ENCODE results near the gene MMAB. TPM values are rescaled to one million over a fixed set of nuclear protein-coding genes. Genes with fewer than 3 reads are reported as not detected.

Gene MMAB
- total and polyA plus RNA-seq, 5 experiments from 2014 or later, result 20.6 to 39.1 (median 28.2) TPM

DNA sequence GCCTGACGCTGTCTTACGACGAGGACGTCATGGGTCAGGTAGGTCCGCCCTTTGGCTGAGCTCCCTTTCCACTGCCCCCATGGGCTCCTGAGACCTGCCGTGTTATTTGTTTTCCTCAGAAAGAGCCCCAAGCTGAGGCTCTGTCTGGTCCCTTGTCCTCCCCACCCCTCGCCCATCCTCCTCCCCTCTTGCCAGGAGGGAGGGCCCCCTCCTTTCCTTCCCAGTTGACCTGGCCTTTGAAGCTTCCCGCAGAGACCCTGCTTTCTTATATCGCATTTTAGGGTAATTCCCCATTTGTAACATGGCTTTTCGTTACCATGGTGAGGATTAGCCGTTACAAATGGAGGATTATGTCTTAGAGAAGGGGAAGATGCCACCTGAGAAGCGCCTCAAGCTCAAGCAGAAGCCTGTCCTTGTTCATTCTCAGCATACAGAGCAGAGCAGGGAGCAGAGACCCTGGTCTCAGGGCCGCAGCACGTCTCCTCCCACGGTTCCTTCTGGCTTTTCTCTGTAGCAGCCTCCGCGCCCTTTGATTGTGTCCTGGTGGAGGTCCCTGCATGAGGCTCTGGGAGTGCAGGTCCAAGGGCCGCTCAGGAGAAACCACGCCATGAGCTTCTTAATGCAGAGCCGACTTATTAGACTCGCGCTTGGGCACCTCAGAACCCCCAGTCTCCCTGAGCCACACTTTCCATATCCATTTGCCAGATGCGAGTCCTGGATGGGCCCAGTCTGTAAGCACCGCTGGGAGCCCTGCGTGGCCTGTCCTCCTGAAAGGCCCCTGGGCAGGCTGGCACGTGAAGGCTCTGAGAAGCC is 48.6 kb downstream of the MMAB start:
- ATAC-seq (no peak), DNase-seq (peak in 1 of 10 donors; percentile 46)
- Mint-ChIP-seq H3K27me3 (no peaks in the 10 kb centered on the region), H3K4me1 (no peaks in the 10 kb centered on the region), H3K4me3 (no peak overlapping the region), H3K9me3 (no peaks in the 10 kb centered on the region), H3K27ac (peak overlapping the region in 1 of 10 donors; percentile 5), H3K36me3 (peaks cover 0 to 78% (median 14%) of the 10 kb centered on the region in 3 donors)
- POLR2A ChIA-PET, result no interaction called here

DNA sequence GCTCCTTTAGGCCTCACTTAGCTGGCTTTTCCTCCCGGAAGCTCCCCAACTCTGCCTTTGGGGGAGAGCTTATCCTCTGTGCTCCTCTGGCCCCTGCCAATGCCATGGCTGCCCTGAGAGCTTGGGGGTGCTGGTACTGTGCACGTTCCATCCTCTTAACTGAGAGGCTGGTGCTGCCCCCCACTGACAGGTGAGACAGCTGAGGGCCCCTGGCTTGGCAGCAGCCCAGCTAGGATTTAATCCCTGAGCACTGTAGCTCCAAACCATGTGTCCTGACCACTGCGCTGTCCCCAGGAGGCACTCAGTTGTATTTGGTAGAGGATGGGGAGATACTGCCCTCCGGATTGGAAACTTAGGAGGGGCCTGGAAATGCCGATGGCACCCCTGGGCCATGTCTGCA is 49.8 kb downstream of the MMAB start:
- Mint-ChIP-seq H3K4me3 (no peak overlapping the region), H3K9me3 (no peaks in the 10 kb centered on the region), H3K27me3 (no peaks in the 10 kb centered on the region), H3K4me1 (peaks cover 0 to 3% (median under 1%) of the 10 kb centered on the region in 4 donors), H3K36me3 (peaks cover 0 to 77% (median 17%) of the 10 kb centered on the region in 3 donors), H3K27ac (no peak overlapping the region)
- no peak for ATAC-seq
- peak in 1 of 10 donors; percentile 30 for DNase-seq
- POLR2A ChIA-PET, result no interaction called here

DNA sequence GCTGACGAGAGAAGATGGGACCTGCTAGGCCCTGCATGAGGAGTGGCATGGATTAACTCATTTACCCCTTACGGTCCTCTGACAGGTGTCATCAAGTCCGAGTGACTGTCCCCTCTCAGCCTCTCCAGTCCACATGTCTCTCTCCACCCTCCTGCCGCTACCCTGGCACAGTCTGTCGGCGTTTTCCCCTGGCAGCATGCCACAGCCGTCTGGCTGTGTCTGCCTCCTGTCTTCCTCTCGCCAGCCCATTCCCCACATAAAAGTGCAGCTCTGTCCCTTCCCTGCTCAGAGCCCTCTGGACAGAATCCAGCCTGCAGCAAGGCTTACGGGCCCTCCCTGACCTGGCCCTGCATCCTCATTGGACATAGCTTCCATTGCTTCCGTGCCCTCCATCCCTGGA is 50.2 kb downstream of the MMAB start:
- Mint-ChIP-seq H3K36me3 (peaks cover 0 to 77% (median 21%) of the 10 kb centered on the region in 3 donors), H3K4me1 (peaks cover 0 to 3% (median 1%) of the 10 kb centered on the region in 4 donors), H3K9me3 (no peaks in the 10 kb centered on the region), H3K27me3 (no peaks in the 10 kb centered on the region), H3K4me3 (no peak overlapping the region), H3K27ac (peak overlapping the region in 1 of 10 donors; percentile 68)
- ATAC-seq (no peak), DNase-seq (peak in 1 of 10 donors; percentile 45)
- POLR2A ChIA-PET, result no interaction called here

DNA sequence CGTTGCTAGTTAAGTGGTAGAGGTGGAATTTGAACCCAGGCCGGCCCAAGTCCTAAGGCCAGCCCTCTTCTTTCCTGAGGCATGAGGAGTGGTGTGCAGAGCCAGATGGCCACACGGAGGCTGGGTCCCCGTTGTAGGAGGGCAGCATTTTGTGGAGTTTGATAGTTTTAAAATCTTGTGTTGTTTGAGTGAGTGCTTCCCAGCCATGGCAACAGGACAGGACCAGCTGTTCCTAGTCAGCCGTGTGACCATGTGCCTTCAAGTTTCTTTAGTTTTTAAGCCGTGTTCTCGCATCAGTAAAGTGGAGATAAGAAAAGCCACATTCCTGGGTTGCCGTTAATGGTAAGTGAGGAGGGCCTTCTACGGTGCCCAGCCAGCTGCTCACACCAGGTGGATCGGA is 51.5 kb downstream of the MMAB start:
- peaks cover 0 to 3% (median 1%) of the 10 kb centered on the region in 4 donors for H3K4me1 Mint-ChIP-seq
- DNase-seq, result no peak
- H3K9me3 Mint-ChIP-seq, result no peaks in the 10 kb centered on the region
- no peaks in the 10 kb centered on the region for H3K27me3 Mint-ChIP-seq
- ATAC-seq, result no peak
- H3K4me3 Mint-ChIP-seq, result no peak overlapping the region
- no peak overlapping the region for H3K27ac Mint-ChIP-seq
- POLR2A ChIA-PET, result no interaction called here
- peaks cover 2 to 81% (median 27%) of the 10 kb centered on the region in 3 donors for H3K36me3 Mint-ChIP-seq

DNA sequence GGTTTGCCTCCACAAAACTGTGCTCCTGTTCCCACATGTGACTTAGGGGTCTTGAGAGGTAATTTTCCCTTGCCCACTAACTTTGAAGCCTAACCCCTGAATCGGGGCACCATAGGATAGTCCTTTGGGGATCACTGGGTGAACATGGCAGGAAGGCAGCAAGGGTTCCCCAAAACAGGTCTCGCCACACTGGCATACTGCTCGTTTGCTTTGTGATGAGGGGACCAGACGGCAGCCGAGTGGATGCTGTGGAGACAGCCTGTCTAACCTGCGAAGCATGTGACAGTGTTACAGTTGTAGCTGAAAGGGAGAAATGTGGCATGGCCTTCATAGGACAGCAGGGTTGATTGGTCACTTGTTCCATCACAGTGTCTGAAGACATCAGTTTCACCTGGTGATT is 53.5 kb downstream of the MMAB start:
- Mint-ChIP-seq H3K36me3 (peaks cover 6 to 80% (median 30%) of the 10 kb centered on the region in 3 donors), H3K4me1 (peaks cover 0 to 3% (median 1%) of the 10 kb centered on the region in 4 donors), H3K9me3 (no peaks in the 10 kb centered on the region), H3K27me3 (no peaks in the 10 kb centered on the region), H3K4me3 (no peak overlapping the region), H3K27ac (no peak overlapping the region)
- ATAC-seq (no peak), DNase-seq (peak in 1 of 10 donors; percentile 36)
- POLR2A ChIA-PET, result no interaction called here

DNA sequence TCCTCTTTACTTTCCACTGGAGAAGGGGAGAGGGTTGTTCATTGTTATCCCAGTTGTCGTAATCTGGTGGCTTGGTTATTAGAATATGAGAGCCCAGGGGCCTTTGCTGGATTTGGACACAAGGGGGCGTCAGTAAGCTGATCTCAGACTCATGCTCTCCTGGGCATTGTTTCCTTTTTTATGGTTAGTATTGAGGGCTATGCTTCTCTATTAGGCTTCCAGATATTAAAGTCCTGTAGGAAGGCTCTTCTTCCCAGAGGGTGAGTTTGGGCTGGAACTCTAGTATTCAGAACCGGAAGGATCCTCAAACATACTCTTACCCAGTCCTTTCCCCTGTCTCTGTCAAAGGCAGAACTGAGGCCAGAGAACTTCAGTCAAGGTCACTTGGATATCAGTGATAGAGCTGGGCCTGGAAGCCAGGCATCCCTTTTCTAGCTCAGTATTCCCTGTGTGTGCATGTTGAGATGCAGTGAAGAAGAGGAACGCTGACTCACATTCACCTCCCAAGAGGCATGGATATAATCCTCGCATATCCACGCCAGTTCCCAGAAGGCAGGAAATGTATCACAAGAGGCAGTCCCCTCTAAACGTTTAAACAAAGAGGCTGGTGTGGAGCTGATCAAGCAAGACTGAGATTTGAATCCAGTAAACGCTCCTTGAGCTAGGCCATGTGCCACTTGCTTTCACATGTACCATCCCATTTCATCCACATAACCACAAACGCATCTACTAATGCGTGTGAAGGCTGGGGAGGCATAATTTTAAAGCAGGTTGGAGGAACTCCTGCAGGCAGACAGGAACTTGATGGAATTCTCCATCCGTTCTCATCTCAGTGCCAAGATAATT is 54.3 kb downstream of the MMAB start:
- H3K27me3 Mint-ChIP-seq, result no peaks in the 10 kb centered on the region
- DNase-seq (peak; percentile 17 to 73 (median 38)), ATAC-seq (peak; percentile 49 to 52)
- H3K27ac Mint-ChIP-seq, result peak overlapping the region in 2 of 10 donors; percentile 7 to 14
- H3K36me3 Mint-ChIP-seq, result peaks cover 6 to 82% (median 34%) of the 10 kb centered on the region in 3 donors
- no peaks in the 10 kb centered on the region for H3K9me3 Mint-ChIP-seq
- H3K4me1 Mint-ChIP-seq, result peaks cover 0 to 3% (median 1%) of the 10 kb centered on the region in 4 donors
- POLR2A ChIA-PET, result no interaction called here
- H3K4me3 Mint-ChIP-seq, result no peak overlapping the region

DNA sequence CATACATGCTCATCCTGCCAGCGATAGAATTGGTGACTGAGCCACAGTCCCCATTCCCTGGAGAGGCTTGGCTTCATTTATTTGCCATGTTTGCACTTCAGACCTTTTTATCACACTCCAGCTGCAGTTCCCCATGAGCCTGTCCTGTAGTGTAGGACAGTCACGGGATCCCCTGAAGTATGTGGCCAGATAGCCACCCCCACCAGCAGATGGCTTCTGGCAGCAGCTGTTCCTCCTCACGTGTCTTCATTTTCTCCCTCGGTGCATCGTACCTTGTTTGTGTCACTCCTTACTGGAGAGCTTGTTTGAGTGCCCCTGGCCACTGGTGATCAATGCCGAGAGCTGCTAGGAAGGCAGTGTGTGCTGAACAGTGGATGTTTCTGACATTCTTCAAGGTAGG is 55.7 kb downstream of the MMAB start:
- peak overlapping the region in 1 of 10 donors; percentile 14 for H3K27ac Mint-ChIP-seq
- no peak overlapping the region for H3K4me3 Mint-ChIP-seq
- POLR2A ChIA-PET, result interaction anchor here (1.0 kb wide), 1 partner anchor 40 kb away, joined by 3 read pairs; the partner anchor contains the start of genes KCTD10 and UBE3B
- DNase-seq (peak in 1 of 10 donors; percentile 26), ATAC-seq (no peak)
- H3K9me3 Mint-ChIP-seq, result no peaks in the 10 kb centered on the region
- H3K27me3 Mint-ChIP-seq, result no peaks in the 10 kb centered on the region
- H3K4me1 Mint-ChIP-seq, result peaks cover 0 to 3% (median 1%) of the 10 kb centered on the region in 4 donors
- peaks cover 10 to 81% (median 30%) of the 10 kb centered on the region in 3 donors for H3K36me3 Mint-ChIP-seq

DNA sequence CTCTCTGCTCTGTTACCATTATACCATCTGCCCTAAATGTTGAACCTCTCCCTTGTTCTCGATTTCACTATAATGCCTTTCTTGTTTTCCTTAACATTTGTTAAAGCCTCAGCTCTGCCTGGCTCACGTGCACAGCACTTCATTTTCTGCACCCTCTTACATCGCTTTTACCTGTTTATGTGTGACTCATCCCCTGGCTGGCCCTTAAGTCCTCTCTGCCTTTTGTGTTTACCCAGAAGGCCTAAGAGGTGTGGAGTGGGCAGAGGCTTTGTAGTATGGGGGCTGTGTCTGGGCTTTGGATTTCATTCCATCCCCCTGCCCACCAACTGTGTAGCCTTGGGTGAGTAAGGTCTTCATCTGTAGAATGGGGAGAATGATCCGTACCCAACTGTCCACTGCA is 59.3 kb downstream of the MMAB start:
- H3K27me3 Mint-ChIP-seq, result no peaks in the 10 kb centered on the region
- H3K4me1 Mint-ChIP-seq, result peaks cover 0 to 5% (median 2%) of the 10 kb centered on the region in 4 donors
- no peak overlapping the region for H3K4me3 Mint-ChIP-seq
- DNase-seq, result no peak
- ATAC-seq, result no peak
- POLR2A ChIA-PET, result interaction anchor here (0.7 kb wide), 1 partner anchor 193 kb away, joined by 3 read pairs; no protein-coding TSS in a partner anchor
- peaks cover 18 to 94% (median 28%) of the 10 kb centered on the region in 3 donors for H3K36me3 Mint-ChIP-seq
- H3K9me3 Mint-ChIP-seq, result no peaks in the 10 kb centered on the region
- peak overlapping the region in 1 of 10 donors; percentile 83 for H3K27ac Mint-ChIP-seq

DNA sequence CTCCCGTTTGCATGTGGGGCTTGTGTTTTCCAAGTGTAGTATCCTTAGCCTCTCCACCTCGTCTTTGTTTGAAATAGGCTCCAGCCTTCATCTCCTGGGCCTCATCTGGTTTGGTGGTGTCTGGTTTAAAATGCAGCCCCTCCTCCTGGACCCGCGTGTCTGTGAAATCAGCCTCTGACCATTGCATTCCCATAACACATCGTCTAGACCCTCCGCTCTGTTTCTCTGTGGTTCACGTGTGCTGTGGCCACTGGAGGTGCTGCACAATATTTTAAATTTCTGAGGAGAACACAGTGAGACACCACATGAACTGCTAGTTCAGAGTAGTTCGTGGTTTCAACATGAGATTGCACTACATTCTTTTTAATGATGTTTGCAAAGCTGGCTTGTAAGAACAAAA is 60.3 kb downstream of the MMAB start:
- Mint-ChIP-seq H3K27ac (peak overlapping the region in 3 of 10 donors; percentile 1 to 49 (median 28)), H3K27me3 (no peaks in the 10 kb centered on the region), H3K36me3 (peaks cover 18 to 94% (median 23%) of the 10 kb centered on the region in 3 donors), H3K4me3 (no peak overlapping the region), H3K4me1 (peaks cover 0 to 2% (median 0%) of the 10 kb centered on the region in 4 donors), H3K9me3 (no peaks in the 10 kb centered on the region)
- POLR2A ChIA-PET, result no interaction called here
- ATAC-seq (no peak), DNase-seq (no peak)

DNA sequence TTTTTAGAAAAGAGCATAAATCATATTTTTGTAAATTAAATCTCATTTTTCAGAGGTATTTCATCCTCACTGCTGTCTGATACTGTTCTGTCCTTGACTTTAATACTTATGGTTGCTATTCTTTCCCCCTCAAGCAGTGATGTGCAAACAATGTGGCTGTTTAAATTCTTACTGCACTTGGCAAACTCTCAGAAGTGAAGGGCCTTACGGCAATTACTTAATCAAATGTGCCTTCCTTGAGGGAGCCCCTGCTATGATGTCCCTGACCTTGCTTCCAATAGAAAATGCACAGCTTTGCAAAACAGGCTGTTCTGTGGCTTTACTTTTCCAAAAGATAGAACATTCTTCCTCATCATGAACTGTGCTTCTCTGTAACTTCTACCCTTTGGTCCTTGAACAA is 60.7 kb downstream of the MMAB start:
- H3K4me1 Mint-ChIP-seq, result peaks cover 0 to 2% (median 0%) of the 10 kb centered on the region in 4 donors
- POLR2A ChIA-PET, result no interaction called here
- H3K4me3 Mint-ChIP-seq, result no peak overlapping the region
- H3K27ac Mint-ChIP-seq, result no peak overlapping the region
- DNase-seq (no peak), ATAC-seq (no peak)
- H3K36me3 Mint-ChIP-seq, result peaks cover 18 to 94% (median 21%) of the 10 kb centered on the region in 3 donors
- H3K9me3 Mint-ChIP-seq, result no peaks in the 10 kb centered on the region
- no peaks in the 10 kb centered on the region for H3K27me3 Mint-ChIP-seq

DNA sequence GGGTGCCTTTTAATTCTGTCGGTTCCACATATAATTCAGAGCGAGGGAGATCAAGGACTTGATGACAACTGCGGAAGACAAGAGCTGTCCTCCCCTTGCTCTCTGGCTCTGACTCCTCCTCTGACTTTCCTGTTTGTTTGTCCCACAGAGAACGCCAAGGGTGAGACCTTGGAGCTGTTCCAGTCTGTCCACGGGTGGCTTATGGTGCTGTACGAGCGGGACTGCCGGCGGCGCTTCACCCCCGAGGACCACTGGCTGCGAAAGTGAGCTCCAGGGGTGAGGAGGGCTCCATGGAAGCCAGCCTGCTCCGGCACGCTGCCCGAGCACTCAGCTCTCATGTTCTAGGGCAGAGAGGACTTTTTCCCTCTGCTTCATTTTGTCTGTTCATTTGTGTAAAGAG is 63.1 kb downstream of the MMAB start:
- POLR2A ChIA-PET, result no interaction called here
- no peak overlapping the region for H3K27ac Mint-ChIP-seq

DNA sequence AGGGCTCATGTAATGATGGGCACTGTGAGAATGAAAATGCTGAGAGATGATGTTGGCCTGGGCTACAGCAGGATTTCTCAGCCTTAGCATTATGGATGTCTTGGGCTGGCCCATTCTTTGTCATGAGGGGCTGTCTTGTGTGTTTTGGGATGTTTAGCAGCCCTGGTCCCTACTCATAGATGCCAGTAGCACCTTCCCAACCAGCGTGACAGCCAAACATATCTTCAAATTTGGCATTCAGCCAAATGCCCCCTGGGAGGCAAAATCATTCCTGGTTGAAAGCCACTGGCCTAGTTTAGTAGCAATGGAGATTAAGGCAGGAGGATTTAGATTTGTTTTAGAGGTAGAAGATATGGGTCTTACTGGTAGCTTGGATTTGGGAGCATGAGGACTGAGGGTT is 69.2 kb downstream of the MMAB start:
- POLR2A ChIA-PET, result no interaction called here
- no peak for DNase-seq
- Mint-ChIP-seq H3K9me3 (no peaks in the 10 kb centered on the region), H3K36me3 (peaks cover 9 to 98% (median 33%) of the 10 kb centered on the region in 3 donors), H3K4me1 (peaks cover 0 to 5% (median 0%) of the 10 kb centered on the region in 4 donors), H3K4me3 (no peak overlapping the region), H3K27me3 (no peaks in the 10 kb centered on the region), H3K27ac (no peak overlapping the region)
- no peak for ATAC-seq

More for the DNA sequence above, 63.1 kb downstream of the MMAB start:
- no peaks in the 10 kb centered on the region for H3K27me3 Mint-ChIP-seq
- peaks cover 12 to 94% (median 20%) of the 10 kb centered on the region in 3 donors for H3K36me3 Mint-ChIP-seq
- ATAC-seq (no peak), DNase-seq (peak in 1 of 10 donors; percentile 47)
- no peaks in the 10 kb centered on the region for H3K9me3 Mint-ChIP-seq
- H3K4me1 Mint-ChIP-seq, result peaks cover 0 to 2% (median 0%) of the 10 kb centered on the region in 4 donors
- H3K4me3 Mint-ChIP-seq, result no peak overlapping the region

Data from naive thymus-derived CD8-positive, alpha-beta T cell (primary cell).